OCI-LY1 (cell line): Measurements from ENCODE around the gene ARHGAP1.

ENCODE experiments used
- H2AFZ ChIP-seq: fragments of 200-600 bp; sonication (generic), shearing (Covaris generic); 2 replicates; pipeline ENCODE4 v1.6.0; 2014; ENCODE audit warnings: antibody characterized with exemption, mild to moderate bottlenecking, low read length
- H3F3A ChIP-seq: fragments of 200-600 bp; sonication (generic), shearing (Covaris generic); 2 replicates; pipeline ENCODE4 v1.6.0; 2014; ENCODE audit warnings: mild to moderate bottlenecking, antibody characterized with exemption, low read length, moderate library complexity; ENCODE audit not compliant: insufficient read depth
- H3K27ac ChIP-seq: fragments of 200-600 bp; sonication (generic); 2 replicates; pipeline ENCODE4 v1.5.1; 2014; ENCODE audit warnings: low read length, mixed run types, mild to moderate bottlenecking, low read depth; ENCODE audit not compliant: poor library complexity, severe bottlenecking
- H3K27me3 ChIP-seq: fragments of 200-600 bp; sonication (generic); 2 replicates; pipeline ENCODE4 v1.6.0; 2014; ENCODE audit warnings: antibody characterized with exemption, mild to moderate bottlenecking, low read length, moderate library complexity; ENCODE audit not compliant: insufficient read depth
- H3K36me3 ChIP-seq: fragments of 200-600 bp; sonication (generic); 2 replicates; pipeline ENCODE4 v1.6.1; 2014; ENCODE audit warnings: mild to moderate bottlenecking, antibody characterized with exemption, low read length, moderate library complexity, mixed read lengths; ENCODE audit not compliant: insufficient read depth
- H3K4me1 ChIP-seq: fragments of 200-600 bp; sonication (generic); 2 replicates; pipeline ENCODE4 v1.5.1; 2014; ENCODE audit warnings: mild to moderate bottlenecking, low read length, moderate library complexity; ENCODE audit not compliant: insufficient read depth, severe bottlenecking
- H3K4me2 ChIP-seq: fragments of 200-600 bp; sonication (generic), shearing (Covaris generic); 2 replicates; pipeline ENCODE4 v1.6.1; 2014; ENCODE audit warnings: low read length
- H3K4me3 ChIP-seq: fragments of 200-600 bp; sonication (generic); 2 replicates; pipeline ENCODE4 v1.5.1; 2014; ENCODE audit warnings: low read length, low read depth, mild to moderate bottlenecking, mixed read lengths; ENCODE audit not compliant: poor library complexity, severe bottlenecking
- H3K79me2 ChIP-seq: fragments of 200-600 bp; shearing (Covaris generic); 2 replicates; pipeline ENCODE4 v1.6.1; 2016; ENCODE audit warnings: mixed run types, low read length, mixed read lengths; ENCODE audit not compliant: insufficient read depth
- H3K9ac ChIP-seq: fragments of 200-600 bp; sonication (generic), shearing (Covaris generic); 2 replicates; pipeline ENCODE4 v1.6.1; 2014; ENCODE audit warnings: mild to moderate bottlenecking, low read length, mixed read lengths
- H3K9me2 ChIP-seq: fragments of 200-600 bp; sonication (generic), shearing (Covaris generic); 2 replicates; pipeline ENCODE4 v1.6.1; 2014; ENCODE audit warnings: low read depth, mild to moderate bottlenecking, low read length, mixed read lengths
- H3K9me3 ChIP-seq: fragments of 200-600 bp; shearing (Covaris generic); 2 replicates; pipeline ENCODE4 v1.6.1; 2014; ENCODE audit warnings: low read length, mixed read lengths
- H4K20me1 ChIP-seq: fragments of 200-600 bp; sonication (generic), shearing (Covaris generic); 2 replicates; pipeline ENCODE4 v1.6.0; 2016; ENCODE audit warnings: mild to moderate bottlenecking, low read length; ENCODE audit not compliant: insufficient read depth
- EZH2 ChIP-seq: fragments of 200-600 bp; sonication (generic), shearing (Covaris generic); IDR thresholded peaks from 2 replicates; pipeline ENCODE4 v1.8.0; 2017; ENCODE audit warnings: borderline replicate concordance, mixed run types, mild to moderate bottlenecking, antibody characterized with exemption, low read length, moderate library complexity, mixed read lengths
- TF ChIP-seq, protein P1 (sequence below): fragments of 200-600 bp; sonication (generic), shearing (Covaris generic); IDR thresholded peaks from 2 replicates; pipeline ENCODE4 v1.5.1; 2017; ENCODE audit warnings: mild to moderate bottlenecking, antibody characterized with exemption, low read length, moderate library complexity, mixed read lengths

ARHGAP1 gene

GRCh38 chr11:46642627-46643335 is 57.6 kb downstream of the ARHGAP1 start:
- no peaks in the 10 kb centered on the region for H3K79me2 ChIP-seq

GRCh38 chr11:46641639-46642038 is 58.8 kb downstream of the ARHGAP1 start:
- no peaks in the 10 kb centered on the region for H3K9me2 ChIP-seq
- no peak overlapping the region for H3K4me2 ChIP-seq
- no peaks in the 10 kb centered on the region for H3K79me2 ChIP-seq
- H3K4me1 ChIP-seq, result no peaks in the 10 kb centered on the region
- no peak overlapping the region for H3K4me3 ChIP-seq
- H4K20me1 ChIP-seq, result no peaks in the 10 kb centered on the region
- H3K27me3 ChIP-seq, result no peaks in the 10 kb centered on the region
- H3K9ac ChIP-seq, result no peak overlapping the region
- peaks cover 43% of the 10 kb centered on the region for H3K36me3 ChIP-seq
- H3K27ac ChIP-seq, result no peak overlapping the region
- no peak for TF ChIP-seq EZH2
- TF ChIP-seq, protein P1, sequence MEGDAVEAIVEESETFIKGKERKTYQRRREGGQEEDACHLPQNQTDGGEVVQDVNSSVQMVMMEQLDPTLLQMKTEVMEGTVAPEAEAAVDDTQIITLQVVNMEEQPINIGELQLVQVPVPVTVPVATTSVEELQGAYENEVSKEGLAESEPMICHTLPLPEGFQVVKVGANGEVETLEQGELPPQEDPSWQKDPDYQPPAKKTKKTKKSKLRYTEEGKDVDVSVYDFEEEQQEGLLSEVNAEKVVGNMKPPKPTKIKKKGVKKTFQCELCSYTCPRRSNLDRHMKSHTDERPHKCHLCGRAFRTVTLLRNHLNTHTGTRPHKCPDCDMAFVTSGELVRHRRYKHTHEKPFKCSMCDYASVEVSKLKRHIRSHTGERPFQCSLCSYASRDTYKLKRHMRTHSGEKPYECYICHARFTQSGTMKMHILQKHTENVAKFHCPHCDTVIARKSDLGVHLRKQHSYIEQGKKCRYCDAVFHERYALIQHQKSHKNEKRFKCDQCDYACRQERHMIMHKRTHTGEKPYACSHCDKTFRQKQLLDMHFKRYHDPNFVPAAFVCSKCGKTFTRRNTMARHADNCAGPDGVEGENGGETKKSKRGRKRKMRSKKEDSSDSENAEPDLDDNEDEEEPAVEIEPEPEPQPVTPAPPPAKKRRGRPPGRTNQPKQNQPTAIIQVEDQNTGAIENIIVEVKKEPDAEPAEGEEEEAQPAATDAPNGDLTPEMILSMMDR, result no peak
- H3K9me3 ChIP-seq, result no peaks in the 10 kb centered on the region
- no peak overlapping the region for H2AFZ ChIP-seq
- H3F3A ChIP-seq, result no peaks in the 10 kb centered on the region

More at GRCh38 chr11:46642627-46643335, 57.6 kb downstream of the ARHGAP1 start:
- no peaks in the 10 kb centered on the region for H3K27me3 ChIP-seq
- no peak overlapping the region for H3K4me3 ChIP-seq
- H3K27ac ChIP-seq, result no peak overlapping the region
- no peaks in the 10 kb centered on the region for H4K20me1 ChIP-seq
- H3K4me2 ChIP-seq, result no peak overlapping the region
- H2AFZ ChIP-seq, result no peak overlapping the region
- no peaks in the 10 kb centered on the region for H3K4me1 ChIP-seq
- H3K9ac ChIP-seq, result no peak overlapping the region
- TF ChIP-seq, protein P1, result no peak
- TF ChIP-seq EZH2, result no peak
- no peaks in the 10 kb centered on the region for H3F3A ChIP-seq
- H3K36me3 ChIP-seq, result peaks cover 52% of the 10 kb centered on the region
- no peaks in the 10 kb centered on the region for H3K9me2 ChIP-seq
- no peaks in the 10 kb centered on the region for H3K9me3 ChIP-seq

DNA sequence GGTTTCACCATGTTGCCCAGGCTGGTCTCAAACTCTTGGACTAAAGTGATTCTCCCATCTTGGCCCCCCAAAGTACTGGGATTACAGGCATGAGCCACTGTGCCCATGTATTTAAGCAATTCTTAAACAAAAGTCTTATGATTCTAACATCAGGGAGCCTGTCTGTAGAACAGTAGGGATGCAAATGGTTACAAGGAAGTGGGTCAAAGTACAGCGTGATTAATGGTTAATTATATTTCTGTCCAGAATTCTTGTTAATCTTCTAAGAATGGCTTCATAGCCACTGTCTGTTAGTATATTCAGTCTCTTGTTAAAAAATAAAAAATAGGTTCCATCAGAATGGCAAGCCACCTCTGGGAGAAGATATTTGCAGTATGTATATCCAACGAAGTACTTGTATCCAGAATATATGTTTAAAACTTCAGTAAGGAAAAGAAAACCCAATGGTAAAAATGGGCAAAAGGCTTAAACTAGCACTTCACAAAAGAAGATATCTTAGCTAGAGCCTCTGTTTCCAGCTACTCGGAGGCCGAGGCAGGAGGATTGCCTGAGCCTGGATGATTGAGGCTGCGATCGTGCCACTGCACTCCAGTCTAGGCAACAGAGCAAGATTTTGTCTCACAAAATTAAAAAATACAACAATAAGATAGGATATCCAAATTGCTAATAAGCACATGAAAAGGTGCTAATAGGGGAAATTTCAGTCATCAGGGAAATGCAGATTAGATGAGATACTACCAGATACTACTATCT is 60.2 kb downstream of the ARHGAP1 start:
- TF ChIP-seq, protein P1, result no peak
- no peak for TF ChIP-seq EZH2
- H3K9ac ChIP-seq, result no peak overlapping the region
- H3K4me2 ChIP-seq, result no peak overlapping the region
- H3K27ac ChIP-seq, result no peak overlapping the region
- H3K4me1 ChIP-seq, result no peaks in the 10 kb centered on the region
- H3K79me2 ChIP-seq, result no peaks in the 10 kb centered on the region
- H3K9me2 ChIP-seq, result no peaks in the 10 kb centered on the region
- peaks cover 41% of the 10 kb centered on the region for H3K36me3 ChIP-seq
- H3K4me3 ChIP-seq, result no peak overlapping the region
- H3K27me3 ChIP-seq, result no peaks in the 10 kb centered on the region
- no peaks in the 10 kb centered on the region for H4K20me1 ChIP-seq
- H3F3A ChIP-seq, result no peaks in the 10 kb centered on the region
- H2AFZ ChIP-seq, result no peak overlapping the region
- no peaks in the 10 kb centered on the region for H3K9me3 ChIP-seq
